GM18519 (cell line): Measurements from ENCODE around the gene SOHLH1.

Experiments
- ATAC-seq: cut with Tn5 transposase; IDR thresholded peaks from one replicate; pipeline ENCODE4 v1.9.1; 2021; ENCODE audit warnings: mild to moderate bottlenecking, moderate library complexity; ENCODE audit not compliant: unreplicated experiment, low FRiP score

The SOHLH1 gene, protein sequence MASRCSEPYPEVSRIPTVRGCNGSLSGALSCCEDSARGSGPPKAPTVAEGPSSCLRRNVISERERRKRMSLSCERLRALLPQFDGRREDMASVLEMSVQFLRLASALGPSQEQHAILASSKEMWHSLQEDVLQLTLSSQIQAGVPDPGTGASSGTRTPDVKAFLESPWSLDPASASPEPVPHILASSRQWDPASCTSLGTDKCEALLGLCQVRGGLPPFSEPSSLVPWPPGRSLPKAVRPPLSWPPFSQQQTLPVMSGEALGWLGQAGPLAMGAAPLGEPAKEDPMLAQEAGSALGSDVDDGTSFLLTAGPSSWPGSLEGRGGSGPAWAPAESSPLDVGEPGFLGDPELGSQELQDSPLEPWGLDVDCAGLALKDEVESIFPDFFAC

DNA sequence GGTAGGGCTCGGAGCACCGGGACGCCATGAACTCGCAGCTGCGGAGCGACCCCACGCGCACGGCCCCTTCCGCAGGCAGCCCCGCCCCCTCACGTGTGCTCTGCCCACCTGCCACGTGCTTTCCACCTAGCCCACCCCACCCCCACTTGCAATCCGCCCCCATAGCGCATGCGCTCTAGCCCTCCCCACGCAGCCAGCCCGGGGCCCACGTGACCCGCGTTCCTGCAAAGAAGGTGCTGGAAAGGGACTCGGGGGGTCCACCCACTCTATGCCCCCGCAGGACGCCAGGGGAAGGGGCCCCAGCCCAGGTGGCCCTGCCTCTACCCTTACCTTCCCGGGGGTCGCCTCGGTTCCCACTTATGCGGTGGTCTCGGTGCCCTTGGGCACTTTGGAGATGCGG lies at the start of gene SOHLH1:
Gene SOHLH1 (minus strand): TSS at position 42 of the 400 bp plus-strand sequence. CDS start 14 bp downstream, at position 28.
- no peak for ATAC-seq

DNA sequence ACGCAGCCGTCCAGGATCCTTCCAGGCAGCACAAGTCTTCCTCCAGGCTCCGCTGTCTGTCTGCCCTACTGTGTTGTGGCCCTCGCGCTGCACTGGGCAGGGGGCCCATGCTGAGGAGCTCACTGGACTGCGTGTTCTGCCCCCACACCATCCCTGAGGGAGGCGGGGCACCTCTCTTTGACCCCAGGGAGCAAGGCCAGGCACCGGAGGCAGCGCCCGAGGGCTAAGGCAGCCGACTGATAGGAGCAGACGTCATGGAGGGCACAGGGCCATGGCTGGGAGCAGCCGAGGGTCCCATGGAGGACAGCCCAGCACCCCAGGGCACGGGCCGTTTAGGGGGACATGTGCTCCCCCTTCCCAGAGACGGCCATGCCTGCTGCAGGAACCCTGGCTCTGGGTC lies 49.4 kb upstream of the SOHLH1 start:
- no peak for ATAC-seq

DNA sequence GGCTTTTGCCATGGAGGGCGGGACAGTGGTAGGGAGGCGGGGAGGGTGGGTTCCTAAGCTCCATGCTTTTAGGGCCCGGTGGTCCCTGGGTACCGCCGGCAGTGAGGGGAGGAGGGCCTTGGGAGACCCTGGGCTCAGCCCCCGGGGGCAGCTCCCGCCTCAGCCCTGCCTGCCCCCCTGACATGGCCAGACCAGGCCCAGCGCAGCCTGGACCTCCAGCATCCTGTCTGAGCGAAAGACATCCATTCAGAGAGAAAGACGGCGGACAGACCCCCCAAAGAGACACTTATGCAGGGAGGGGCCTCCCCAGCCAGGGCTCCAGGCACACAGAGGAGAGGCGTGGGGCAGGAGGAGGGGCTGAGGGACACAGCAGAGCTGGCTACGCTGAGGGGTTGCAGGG lies 48.0 kb upstream of the SOHLH1 start:
- ATAC-seq, result no peak

DNA sequence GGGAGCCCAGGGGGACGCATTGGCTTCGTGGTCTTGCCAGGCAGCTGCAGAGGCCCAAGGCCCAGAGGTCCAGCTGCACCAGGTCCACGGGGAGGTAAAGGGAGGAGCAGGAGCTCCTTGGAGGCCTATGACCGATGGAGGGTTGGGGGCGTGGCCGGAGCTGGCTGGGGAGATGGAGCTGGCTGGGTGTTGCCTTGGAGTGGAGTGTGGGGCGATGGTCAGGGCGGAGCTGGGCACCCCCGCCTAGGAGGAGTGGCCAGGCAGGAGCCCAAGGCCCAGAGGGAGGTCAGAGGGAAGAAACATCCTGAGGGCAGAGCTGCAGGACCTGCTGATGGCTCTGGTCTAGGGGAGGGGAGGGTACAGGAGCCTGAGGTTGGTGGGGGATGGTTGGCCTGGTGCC lies 47.3 kb upstream of the SOHLH1 start:
- ATAC-seq, result no peak

DNA sequence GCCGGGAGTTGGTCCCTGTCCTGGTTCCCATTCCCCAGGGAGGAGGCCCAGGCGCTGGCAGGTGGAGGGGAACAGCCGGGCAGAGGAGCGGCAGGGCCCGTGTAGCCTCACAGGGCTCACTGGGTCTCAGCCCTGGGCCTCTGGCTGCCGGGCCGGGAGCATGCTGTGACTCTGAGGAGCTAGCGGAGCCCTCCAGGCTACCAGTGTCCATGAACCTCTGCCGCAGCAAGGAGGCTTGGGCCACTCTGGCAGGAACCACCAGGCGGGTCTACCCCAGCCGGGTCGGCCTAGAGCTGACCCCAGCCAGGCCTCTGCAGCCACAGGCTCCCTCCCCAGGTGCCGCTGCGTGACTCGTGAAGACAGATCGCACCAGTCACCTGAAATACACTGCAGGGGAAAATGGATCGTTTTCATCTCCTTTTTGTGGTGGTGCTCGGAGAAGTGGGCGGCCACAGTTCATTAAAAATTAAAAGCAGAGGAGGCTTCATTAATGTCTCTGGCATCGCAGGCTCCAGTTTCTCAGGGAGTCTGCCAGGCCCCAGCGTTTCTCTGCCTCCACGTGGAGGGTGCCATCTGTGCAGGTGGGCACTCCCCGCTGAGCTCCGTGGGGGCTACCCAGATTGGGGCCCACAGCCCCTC lies 46.5 kb upstream of the SOHLH1 start:
- ATAC-seq, result no peak

DNA sequence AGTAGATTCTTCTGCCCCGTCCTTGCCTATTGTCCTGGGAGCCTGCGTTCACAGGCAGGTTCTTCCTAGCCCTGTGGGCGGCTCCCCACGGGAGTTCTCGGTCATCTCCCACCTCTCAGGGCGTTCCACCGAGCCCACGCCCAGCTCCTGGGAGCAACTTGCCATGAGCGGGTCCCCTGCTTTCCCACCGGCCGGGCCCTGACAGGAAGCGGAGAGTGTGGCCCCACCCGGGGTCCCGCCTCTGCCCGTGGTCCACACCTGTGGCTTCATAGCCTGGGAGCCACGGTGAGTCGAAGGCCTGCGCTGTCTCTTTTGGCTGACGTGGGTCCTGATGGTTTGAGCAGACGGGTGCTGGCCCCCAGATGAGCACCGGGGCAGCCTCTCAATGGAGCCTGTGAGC lies 45.9 kb upstream of the SOHLH1 start:
- no peak for ATAC-seq

DNA sequence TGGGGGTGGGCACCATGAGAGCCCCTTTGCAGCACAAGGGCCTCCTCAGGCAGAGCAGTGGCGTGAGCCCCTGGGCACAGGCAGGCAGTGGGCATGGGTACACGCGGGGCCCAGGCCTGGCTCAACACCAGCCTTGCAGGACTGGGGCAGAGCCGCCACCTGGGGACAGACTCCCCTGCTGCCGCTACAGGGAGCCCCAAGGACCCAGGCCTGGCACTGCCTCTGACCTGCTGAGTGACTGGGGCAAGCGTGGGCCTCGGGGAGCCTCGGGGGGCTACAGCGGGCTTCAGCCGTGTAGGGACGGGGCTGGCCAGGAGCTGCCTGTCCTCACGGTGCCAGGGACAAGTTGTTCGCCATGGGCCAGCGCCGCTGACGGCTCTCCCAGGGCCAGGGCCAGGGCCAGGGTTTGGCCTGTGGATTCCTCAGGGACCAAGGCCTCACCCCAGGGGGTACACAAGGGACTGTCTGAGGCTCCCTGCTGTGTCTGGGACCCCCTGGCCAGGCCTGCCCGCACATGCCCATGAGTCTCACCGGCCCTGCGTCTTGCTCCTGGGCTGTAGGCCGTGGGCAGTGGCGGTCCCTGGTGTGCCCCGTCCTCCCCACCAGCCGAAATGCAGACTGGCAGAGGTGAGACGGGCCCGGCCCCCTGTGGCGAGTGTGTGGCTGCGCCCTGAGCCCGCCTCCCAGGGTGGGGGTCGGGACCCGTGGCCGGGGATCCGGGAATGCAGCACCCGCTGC lies 45.2 kb upstream of the SOHLH1 start:
- ATAC-seq, result no peak

DNA sequence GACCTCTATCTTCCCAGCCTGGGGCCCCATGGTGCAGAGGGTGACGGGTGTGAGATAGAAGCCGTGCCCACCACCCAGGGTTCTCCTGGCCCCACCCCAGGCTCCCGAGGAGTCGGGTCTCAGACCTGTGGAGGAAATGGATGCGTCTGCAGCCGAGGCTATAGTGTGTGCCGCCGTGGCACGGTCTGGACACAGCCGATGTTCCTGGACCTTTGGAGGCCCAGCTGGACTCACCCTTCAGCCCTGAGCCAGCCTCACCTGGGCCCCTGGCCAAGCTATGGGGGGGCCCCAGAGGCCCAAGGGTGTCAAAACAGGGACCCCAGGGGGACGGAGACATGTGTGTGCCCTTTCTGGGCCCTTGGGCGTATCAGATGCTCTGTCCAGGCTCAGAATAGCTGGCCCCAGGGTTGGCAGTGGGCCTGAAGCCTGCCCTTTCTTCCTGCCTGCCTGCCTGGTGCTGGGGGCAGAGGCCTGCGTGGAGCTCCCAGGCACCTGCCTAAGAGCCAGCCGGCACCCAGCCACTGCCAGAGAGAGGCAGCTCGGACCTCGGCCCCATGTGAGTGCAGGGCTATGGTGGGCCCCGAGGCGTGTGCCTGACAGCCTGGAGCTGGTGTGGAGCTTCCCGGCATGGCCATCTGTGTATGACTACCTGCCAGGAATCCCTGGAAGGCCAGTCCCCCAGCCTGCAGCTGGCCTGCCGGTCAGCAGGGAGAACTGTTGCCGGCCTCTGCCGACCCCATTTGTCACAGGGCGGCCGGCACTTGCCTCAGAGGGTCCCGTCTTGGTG lies 44.5 kb upstream of the SOHLH1 start:
- ATAC-seq, result no peak

DNA sequence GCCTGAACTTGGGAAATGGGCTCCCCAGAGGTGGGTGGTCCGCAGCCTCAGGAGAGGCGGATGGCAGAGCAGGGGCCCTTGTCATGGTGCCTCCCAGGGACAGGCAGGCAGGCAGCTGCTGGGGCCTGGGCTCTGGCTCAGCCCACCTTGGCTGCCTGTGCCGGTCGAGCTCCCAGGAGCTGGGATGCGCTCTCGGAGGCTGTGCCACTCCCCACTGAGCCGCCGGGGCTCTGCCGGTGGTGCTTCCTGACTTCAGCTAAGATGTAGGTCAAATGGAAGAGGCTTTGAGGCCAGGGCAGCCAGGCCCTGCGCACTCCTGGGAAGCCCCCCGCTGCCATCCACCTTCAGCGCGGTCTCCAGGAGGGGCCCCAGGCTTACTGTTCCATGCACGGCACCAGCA lies 43.7 kb upstream of the SOHLH1 start:
- ATAC-seq, result no peak

DNA sequence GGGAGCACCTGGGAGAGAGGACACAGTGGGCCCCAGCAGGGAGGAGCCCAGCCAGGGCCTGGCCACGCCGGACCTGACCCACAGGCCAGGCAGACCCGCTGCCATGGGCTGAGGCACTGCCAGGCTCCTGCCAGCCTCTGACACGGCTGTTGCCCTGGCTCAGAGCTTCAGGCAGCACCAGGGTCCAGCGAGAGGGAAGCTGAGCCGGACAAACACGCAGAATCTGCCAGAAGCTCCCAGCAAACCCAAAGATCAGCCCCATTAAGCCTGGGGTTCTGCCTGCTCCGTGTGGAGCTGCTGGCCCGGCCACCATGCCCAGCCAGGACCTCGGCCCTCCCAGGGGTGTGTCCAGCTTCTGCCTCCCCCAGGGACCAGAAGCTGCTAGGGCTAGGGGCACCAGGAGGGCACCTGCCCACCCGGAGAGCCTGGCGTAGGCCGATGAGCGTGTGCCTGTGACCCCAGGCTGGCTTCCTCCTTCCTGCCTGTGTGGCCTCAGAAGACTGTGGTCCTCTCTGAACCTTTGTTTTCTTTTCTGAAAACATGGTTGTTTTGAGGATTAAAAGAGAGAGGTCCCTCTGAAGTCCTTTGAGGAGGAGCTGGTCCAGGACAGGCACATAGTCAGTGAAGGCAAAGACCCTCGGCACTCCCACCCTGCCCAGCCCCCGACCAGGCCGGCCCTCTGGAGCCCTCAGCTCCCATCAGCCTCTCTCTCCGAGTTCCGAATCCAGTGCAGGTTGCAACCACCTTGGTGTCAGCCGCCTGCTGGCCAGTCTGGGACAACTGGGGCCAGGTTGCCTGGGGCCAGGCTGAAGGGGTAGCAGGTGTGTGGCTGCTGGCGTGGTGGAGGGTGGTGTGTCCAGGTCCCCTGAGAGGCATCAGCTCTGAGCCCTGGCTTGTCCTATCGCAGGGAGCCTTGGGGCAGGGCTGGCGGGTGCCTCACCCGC lies 42.3 kb upstream of the SOHLH1 start:
- no peak for ATAC-seq

DNA sequence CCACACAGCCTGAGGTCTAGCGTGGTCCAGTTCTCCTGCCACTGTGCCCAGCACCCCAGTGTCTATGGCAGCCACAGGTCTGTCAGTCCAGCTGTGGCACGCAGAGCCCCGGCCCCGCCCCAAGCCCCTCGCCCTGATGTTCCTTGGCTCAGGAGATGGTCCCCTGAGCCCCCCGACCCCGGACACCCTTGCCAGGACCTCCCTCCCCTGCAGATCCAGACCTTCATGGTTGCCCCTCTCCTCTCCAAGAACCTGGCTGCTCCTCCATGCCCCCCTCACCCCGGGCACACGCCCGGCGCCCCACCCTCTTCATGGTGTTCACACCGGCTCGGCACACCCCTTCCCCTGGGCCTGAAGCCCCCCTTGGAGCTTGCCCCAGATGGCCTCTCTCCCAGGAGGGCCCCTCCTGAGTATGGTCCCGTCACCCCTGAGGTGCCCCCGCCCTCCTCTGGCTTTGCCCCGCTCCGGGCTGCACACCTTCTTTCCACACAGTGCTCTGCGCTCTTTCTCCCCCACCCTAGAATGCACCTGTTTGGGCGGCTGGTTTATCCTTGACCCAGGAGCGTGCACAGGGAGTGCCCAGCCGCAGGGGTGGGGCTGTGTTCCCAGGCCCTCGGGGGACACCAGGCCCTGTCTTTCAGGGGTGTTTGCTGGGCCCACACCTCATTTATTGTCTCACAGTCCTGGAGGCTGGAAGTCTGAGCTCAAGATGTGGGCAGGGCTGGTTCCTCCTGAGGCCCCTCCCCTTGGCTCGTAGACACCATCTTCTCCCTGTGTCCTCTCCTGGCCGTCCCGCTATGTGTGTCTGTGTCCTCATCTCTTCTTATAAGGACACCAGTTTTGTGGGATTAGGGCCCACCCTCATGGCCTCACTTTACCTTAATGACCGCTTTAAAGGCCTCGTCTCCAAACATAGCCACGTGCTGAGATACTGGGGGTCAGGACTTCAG lies 40.3 kb upstream of the SOHLH1 start:
- ATAC-seq, result no peak

DNA sequence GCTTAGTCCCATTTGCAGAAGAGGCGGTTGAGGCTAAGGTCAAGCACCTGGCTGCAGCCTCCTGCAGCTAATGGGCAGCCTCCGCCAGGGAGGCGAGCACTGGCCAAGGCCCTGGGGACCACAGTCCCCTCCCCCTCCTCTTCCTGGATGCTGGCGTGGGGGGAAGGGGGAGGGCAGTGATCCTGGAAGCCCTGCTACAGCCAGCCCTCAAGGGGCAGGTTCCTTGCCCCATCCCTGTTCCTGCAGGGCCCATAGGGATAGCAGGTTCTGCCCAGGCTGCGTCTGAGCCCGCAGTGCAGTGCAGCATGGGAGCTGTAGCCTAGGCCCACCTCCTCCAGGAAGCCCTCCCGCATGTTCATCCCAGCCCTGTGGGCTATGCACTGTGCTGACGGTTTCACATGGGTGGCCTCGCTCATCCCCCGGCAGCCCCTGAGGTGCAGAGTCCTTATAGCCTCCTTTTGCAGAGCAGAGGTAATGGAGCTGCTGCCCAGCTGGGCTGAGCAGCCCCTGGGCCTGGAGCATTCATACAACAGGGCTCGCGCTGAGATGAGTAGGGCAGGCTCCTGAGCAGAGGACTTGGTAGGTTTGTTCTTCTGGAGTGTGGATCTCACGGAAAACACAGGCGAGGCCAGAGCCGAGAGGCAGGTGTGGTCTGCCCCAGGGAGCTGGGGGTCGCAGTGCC lies 38.7 kb upstream of the SOHLH1 start:
- ATAC-seq, result no peak

DNA sequence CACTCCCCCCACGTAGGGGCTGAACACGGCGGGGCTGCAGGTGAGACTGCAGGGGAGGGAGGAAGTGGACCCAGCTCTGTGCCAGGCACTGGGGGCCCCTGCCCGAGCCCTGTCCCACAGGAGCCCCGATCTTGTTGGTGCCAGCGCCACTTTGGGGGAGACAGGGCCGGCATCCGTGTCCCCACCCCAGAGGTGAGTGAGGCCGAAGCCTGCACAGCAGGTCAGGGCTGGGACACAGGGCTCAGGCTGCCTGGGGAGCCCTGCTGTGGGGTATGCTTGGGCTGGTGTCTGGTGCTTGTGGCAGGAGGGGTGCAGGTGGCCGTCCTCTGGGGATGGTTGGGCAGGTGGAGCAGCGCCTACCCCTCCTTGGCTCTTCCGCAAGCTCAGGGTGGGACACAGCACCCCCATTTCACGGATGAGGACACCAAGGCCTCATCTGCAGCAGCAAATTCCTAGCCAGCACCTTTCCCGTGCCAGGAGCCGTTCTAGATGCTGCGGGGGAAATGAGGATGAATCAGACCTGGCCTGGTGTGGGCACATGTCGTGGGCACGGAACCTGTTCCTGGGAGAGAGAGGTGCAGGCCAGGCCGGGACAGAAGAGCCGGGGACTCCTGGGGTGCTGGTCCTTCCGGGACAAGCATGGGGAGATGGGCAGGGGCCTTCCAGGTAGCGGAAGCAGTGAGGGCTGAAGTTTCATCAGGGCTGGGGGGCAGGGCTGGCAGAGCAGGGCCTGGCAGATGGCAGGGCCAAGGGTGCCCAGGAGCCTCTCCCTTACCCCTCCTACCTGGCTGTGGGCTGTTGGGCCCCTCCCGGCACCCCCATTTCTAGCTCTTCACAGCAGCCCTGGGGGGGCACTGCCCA lies 37.9 kb upstream of the SOHLH1 start:
- ATAC-seq, result no peak

DNA sequence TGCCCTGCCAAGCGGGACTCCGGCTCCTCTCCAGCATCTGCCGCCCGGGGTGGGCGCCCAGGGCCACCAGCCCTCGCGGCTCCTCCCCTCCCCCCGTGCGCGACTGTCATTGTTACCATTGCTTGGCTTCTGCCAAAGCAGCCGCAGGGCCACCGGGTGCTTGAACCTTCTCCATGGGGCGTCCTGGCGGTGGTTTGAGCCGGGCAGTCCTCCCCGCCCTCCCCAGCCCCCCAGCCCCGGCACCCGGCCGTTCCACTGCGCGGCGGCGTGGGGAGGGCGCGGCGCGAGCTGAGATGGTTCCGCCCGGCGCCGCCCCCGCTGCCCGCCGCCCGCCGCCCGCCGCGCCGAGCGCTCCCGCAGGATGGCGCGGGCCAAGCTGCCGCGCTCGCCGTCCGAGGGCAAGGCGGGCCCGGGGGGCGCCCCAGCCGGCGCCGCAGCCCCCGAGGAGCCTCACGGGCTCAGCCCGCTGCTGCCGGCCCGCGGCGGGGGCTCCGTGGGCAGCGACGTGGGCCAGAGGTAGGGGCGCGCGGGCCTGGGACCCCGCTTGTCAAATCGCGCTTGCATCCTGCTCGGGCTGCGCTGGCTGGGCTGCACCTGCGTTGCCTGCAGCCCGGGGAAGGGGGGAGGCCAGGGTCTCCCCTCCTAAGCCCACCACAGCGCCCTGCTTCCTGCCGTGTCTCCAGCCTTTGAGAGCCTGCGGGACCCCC lies 37.1 kb upstream of the SOHLH1 start:
- ATAC-seq, result no peak

DNA sequence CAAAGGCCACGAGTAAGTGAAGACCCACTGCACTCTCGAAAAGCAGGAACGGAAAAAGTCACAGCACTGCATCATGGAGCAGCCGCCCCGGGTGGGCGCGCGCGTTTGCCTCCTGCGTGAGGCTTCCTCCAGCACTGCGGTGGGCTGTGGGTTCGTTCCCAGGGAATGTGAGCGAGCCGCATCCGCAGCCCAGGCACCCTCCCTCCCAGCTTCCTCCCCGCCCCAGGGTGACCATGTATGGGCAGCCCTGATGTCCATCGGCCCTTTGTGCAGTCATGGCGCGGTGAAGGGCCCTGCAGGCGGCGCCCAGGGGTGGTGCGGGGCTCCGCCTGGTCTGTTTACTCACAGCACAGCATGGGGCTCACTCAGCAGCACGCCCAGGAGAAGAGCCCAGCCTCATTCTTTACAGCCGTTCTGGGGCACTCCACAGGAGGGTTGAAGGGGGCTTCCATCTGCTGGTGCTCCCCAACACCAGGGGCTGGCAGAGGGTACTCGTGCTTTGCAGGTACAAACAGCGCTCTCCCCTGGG lies 35.4 kb upstream of the SOHLH1 start:
- ATAC-seq, result no peak

DNA sequence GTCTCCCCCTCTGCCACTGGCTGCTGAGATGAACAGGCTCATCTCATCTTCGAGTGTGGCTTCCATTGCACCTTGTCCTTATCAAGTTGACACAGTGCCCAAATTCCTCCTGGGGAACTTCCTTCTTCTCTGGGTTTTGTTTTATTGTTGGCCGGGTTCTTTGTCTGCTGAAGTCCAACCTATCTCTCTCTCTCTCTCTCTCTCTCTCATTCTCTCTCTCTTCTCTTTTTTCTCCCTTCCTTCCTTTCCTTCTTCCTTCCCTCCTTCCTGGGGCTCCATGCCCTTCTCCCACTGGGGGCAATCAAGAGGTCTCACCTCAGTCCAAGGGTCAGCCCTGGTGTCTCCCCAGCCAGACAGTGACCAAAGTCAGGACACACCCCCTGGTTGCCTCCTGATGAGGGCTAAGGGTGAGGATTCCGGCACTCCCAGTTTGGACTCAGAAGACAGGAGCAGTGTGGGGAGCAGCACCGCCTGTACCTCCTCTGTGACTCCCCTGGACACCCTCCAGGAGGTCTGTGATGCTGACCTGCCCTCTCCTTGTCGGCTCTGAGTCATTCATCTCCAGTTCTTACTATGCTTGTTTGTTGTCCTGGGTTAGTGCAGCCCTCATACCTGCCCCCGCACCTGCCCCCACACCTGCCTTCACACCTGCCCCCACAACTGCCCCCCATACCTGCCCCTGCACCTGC lies 33.4 kb upstream of the SOHLH1 start:
- ATAC-seq, result no peak
